HEK293T (cell line): ENCODE results near the gene PTPN11.

Experiments used
- ELF4 ChIP-seq: fragments of 450-650 bp; IDR thresholded peaks from 2 replicates; pipeline ENCODE4 v1.6.1; 2017; ENCODE audit warnings: antibody characterized with exemption
- FOXK2 ChIP-seq: fragments of 450-650 bp; IDR thresholded peaks from 2 replicates; pipeline ENCODE4 v1.6.1; 2016; ENCODE audit warnings: mild to moderate bottlenecking
- FOXM1 ChIP-seq: fragments of 450-650 bp; IDR thresholded peaks from 2 replicates; pipeline ENCODE4 v1.6.1; 2017; ENCODE audit warnings: mild to moderate bottlenecking, borderline replicate concordance
- L3MBTL2 ChIP-seq: fragments of 450-650 bp; conservative IDR thresholded peaks from 2 replicates; pipeline ENCODE4 v1.6.1; 2016; ENCODE audit warnings: mild to moderate bottlenecking
- SP1 ChIP-seq: fragments of 450-650 bp; IDR thresholded peaks from 2 replicates; pipeline ENCODE4 v1.6.1; 2017
- TARDBP ChIP-seq: fragments of 450-650 bp; IDR thresholded peaks from 2 replicates; pipeline ENCODE4 v1.6.1; 2016
- ZNF384 ChIP-seq: fragments of 450-650 bp; IDR thresholded peaks from 2 replicates; pipeline ENCODE4 v1.6.1; 2016
- TF ChIP-seq, protein P1 (sequence below): fragments of 450-650 bp; IDR thresholded peaks from 2 replicates; pipeline ENCODE4 v1.6.1; 2016

DNA sequence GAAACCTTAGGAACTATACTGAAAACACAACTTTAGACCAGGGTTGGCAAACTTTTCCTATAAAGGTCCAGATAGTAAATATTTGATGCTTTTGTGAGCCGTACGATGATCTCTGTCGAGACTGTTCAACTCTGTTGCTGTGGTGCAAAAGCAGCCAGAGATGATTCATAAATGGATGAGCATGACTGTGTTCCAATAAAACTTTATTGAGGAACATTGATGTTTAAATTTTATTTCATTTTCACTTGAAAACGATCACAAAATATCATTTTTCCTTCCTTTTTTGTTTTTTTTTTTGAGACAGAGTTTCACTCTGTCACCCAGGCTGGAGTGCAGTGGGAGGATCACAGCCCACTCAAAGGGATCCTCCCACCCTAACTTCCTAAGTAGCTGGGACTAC, 105.5 kb downstream of the PTPN11 start:
- TF ChIP-seq, protein P1, sequence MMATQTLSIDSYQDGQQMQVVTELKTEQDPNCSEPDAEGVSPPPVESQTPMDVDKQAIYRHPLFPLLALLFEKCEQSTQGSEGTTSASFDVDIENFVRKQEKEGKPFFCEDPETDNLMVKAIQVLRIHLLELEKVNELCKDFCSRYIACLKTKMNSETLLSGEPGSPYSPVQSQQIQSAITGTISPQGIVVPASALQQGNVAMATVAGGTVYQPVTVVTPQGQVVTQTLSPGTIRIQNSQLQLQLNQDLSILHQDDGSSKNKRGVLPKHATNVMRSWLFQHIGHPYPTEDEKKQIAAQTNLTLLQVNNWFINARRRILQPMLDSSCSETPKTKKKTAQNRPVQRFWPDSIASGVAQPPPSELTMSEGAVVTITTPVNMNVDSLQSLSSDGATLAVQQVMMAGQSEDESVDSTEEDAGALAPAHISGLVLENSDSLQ, result no peak
- no peak for TF ChIP-seq L3MBTL2
- no peak for TF ChIP-seq TARDBP
- TF ChIP-seq SP1, result no peak
- no peak for TF ChIP-seq FOXK2
- TF ChIP-seq ELF4, result no peak
- no peak for TF ChIP-seq ZNF384
- no peak for TF ChIP-seq FOXM1
